ENCODE measurements around the gene ESPN.

Gene ESPN

DNA sequence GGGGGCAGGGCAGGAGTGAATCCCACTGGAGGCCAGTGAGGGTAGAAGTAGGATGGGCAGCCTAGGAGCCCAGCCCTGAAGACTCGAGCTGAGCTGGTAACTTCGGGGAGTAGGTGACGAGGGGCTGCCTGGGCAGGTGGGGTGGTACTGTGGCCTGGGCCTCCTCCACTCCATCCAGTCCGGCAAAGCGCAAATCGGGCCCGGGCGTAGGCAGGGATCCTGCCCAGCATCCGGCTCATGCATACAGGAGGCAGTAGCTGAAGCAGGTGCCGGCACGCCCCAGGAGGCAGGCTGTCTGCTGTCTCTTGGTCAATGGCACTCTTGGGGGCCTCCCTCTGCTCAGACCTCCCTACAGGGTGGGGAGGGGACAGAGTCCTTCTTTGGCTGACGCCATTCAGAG is 42.6 kb downstream of the ESPN start:
- H3K4me1 Mint-ChIP-seq, result no peaks in the 10 kb centered on the region
- no peak for ATAC-seq (replicated peaks)

DNA sequence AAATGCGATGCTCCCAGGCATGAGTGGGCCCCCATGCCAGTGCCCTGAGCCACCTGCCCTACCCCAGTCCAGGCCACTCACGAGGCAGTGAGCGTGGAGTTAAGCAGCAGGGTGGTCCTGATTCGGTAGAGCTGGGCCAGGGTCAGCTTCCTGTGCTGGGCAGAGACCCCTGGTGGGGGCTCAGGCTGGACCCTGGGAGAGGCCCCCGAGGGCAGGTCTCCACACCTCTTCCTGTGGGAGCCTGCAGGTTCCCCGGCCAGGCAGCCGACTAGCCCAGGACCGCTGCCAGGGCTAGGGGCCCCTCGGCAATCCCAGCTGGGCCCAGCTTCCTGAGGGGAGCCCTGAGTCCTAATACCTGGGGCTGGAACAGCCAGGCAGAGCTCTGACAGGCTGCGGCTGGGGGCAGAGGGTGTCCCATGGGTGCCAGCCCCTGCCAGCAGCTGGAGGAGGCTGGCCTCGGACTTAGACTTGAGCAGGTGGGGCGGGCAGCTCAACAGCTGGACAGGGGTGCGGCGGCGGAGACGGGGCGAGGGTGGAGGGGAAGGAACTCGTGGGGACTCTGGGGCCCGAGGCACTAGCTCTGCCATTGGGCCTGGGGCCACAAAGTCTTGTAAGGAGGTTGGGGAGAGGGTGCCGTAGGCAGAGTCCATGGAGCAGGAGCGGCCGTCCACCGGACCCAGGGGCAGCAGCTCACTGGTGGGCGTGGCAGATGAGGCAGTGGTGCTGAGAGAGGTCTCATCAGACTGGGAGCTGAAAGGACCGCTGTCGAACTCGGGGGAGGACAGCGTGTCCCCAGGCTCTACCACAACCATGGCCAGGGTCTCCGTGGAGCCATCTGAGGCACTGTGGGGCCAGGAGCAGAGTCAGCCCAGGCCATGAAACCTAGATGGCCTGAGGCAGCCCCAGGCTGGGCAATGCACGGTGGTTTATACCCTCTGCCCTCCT is 43.4 kb downstream of the ESPN start:
- H3K36me3 Mint-ChIP-seq, result no peaks in the 10 kb centered on the region
- no peak overlapping the region for H3K27ac Mint-ChIP-seq
- ATAC-seq (replicated peaks) (no peak), DNase-seq (no peak)
- no peak overlapping the region for H3K4me3 Mint-ChIP-seq
- H3K9me3 Mint-ChIP-seq, result no peaks in the 10 kb centered on the region
- H3K4me1 Mint-ChIP-seq, result no peaks in the 10 kb centered on the region
- peaks cover 25 to 42% of the 10 kb centered on the region in 2 donors for H3K27me3 Mint-ChIP-seq

More for the DNA sequence above, 42.6 kb downstream of the ESPN start:
- H3K4me3 Mint-ChIP-seq, result no peak overlapping the region
- no peaks in the 10 kb centered on the region for H3K36me3 Mint-ChIP-seq
- H3K9me3 Mint-ChIP-seq, result no peaks in the 10 kb centered on the region
- peaks cover 30 to 50% of the 10 kb centered on the region in 2 donors for H3K27me3 Mint-ChIP-seq
- DNase-seq, result no peak
- no peak overlapping the region for H3K27ac Mint-ChIP-seq

GRCh38 chr1:6468729-6469461 is 44.3 kb downstream of the ESPN start:
- ATAC-seq (replicated peaks) (no peak), DNase-seq (no peak)
- peaks cover 22 to 37% of the 10 kb centered on the region in 2 donors for H3K27me3 Mint-ChIP-seq
- no peaks in the 10 kb centered on the region for H3K4me1 Mint-ChIP-seq
- no peak overlapping the region for H3K27ac Mint-ChIP-seq
- H3K36me3 Mint-ChIP-seq, result no peaks in the 10 kb centered on the region
- H3K4me3 Mint-ChIP-seq, result no peak overlapping the region
- H3K9me3 Mint-ChIP-seq, result no peaks in the 10 kb centered on the region

GRCh38 chr1:6470132-6471085 is 45.8 kb downstream of the ESPN start:
- no peaks in the 10 kb centered on the region for H3K9me3 Mint-ChIP-seq
- H3K27me3 Mint-ChIP-seq, result peaks cover 15 to 25% of the 10 kb centered on the region in 2 donors
- H3K4me1 Mint-ChIP-seq, result peaks cover 1 to 2% of the 10 kb centered on the region in 2 donors
- H3K27ac Mint-ChIP-seq, result no peak overlapping the region
- DNase-seq (no peak), ATAC-seq (replicated peaks) (no peak)
- H3K36me3 Mint-ChIP-seq, result no peaks in the 10 kb centered on the region
- no peak overlapping the region for H3K4me3 Mint-ChIP-seq

GRCh38 chr1:6471086-6471969 is 46.8 kb downstream of the ESPN start:
- Mint-ChIP-seq H3K9me3 (no peaks in the 10 kb centered on the region), H3K4me3 (no peak overlapping the region), H3K36me3 (no peaks in the 10 kb centered on the region), H3K4me1 (peaks cover 6 to 9% of the 10 kb centered on the region in 2 donors), H3K27ac (no peak overlapping the region), H3K27me3 (peaks cover 20 to 27% of the 10 kb centered on the region in 2 donors)
- ATAC-seq (replicated peaks), result no peak
- DNase-seq, result no peak

DNA sequence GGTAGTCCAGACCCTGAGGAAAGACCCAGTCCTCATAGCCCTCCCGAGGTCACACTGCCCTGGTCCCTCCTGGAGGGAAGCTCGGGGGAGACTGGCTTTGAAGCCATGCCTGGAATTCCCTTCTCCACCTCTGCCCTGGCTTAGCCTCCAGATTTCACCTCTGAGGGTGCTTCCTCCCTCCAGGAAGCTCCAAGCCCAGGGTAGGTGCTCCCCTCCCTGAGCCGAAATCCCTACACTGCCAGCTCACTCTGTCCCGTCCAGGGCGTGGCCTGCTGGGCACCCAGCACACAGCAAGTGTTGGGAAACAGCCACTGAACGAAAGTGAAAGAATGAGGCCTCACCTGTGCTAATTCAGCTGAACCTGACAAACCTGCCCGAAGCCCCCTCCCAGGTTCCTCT is 47.4 kb downstream of the ESPN start:
- H3K27me3 Mint-ChIP-seq, result peaks cover 18 to 22% of the 10 kb centered on the region in 2 donors
- DNase-seq (no peak), ATAC-seq (replicated peaks) (no peak)
- H3K9me3 Mint-ChIP-seq, result no peaks in the 10 kb centered on the region
- no peak overlapping the region for H3K4me3 Mint-ChIP-seq
- peaks cover 6 to 9% of the 10 kb centered on the region in 2 donors for H3K4me1 Mint-ChIP-seq
- no peak overlapping the region for H3K27ac Mint-ChIP-seq
- no peaks in the 10 kb centered on the region for H3K36me3 Mint-ChIP-seq

- H3K4me1 Mint-ChIP-seq, result peaks cover 6 to 9% of the 10 kb centered on the region in 2 donors
- H3K9me3 Mint-ChIP-seq, result no peaks in the 10 kb centered on the region
- DNase-seq (no peak), ATAC-seq (replicated peaks) (no peak)
- H3K4me3 Mint-ChIP-seq, result no peak overlapping the region
- peaks cover 15 to 18% of the 10 kb centered on the region in 2 donors for H3K27me3 Mint-ChIP-seq
- H3K36me3 Mint-ChIP-seq, result no peaks in the 10 kb centered on the region
- H3K27ac Mint-ChIP-seq, result no peak overlapping the region
Measured at GRCh38 chr1:6472391-6472790, 47.8 kb downstream of the ESPN start.

GRCh38 chr1:6473156-6473555 is 48.6 kb downstream of the ESPN start:
- peaks cover 11 to 20% of the 10 kb centered on the region in 2 donors for H3K27me3 Mint-ChIP-seq
- H3K4me1 Mint-ChIP-seq, result peaks cover 6 to 9% of the 10 kb centered on the region in 2 donors
- ATAC-seq (replicated peaks) (no peak), DNase-seq (no peak)
- no peaks in the 10 kb centered on the region for H3K36me3 Mint-ChIP-seq
- no peaks in the 10 kb centered on the region for H3K9me3 Mint-ChIP-seq
- no peak overlapping the region for H3K4me3 Mint-ChIP-seq
- H3K27ac Mint-ChIP-seq, result no peak overlapping the region

- DNase-seq, result no peak
- H3K36me3 Mint-ChIP-seq, result no peaks in the 10 kb centered on the region
- peaks cover 15 to 25% of the 10 kb centered on the region in 2 donors for H3K27me3 Mint-ChIP-seq
- no peaks in the 10 kb centered on the region for H3K9me3 Mint-ChIP-seq
- no peak overlapping the region for H3K4me3 Mint-ChIP-seq
- ATAC-seq (replicated peaks), result no peak
- H3K27ac Mint-ChIP-seq, result no peak overlapping the region
- peaks cover 6 to 9% of the 10 kb centered on the region in 2 donors for H3K4me1 Mint-ChIP-seq
Measured at GRCh38 chr1:6473974-6474814, 49.6 kb downstream of the ESPN start.

GRCh38 chr1:6474815-6475282 is 50.3 kb downstream of the ESPN start:
- Mint-ChIP-seq H3K27me3 (peaks cover 15 to 24% of the 10 kb centered on the region in 2 donors), H3K9me3 (no peaks in the 10 kb centered on the region), H3K27ac (no peak overlapping the region), H3K36me3 (no peaks in the 10 kb centered on the region), H3K4me1 (peaks cover 6 to 9% of the 10 kb centered on the region in 2 donors), H3K4me3 (no peak overlapping the region)
- no peak for DNase-seq
- ATAC-seq (replicated peaks), result no peak

GRCh38 chr1:6475381-6476133 is 51.0 kb downstream of the ESPN start:
- peak; percentile 55 for DNase-seq
- peak; percentile 89 to 95 for ATAC-seq (replicated peaks)
- Mint-ChIP-seq H3K4me3 (no peak overlapping the region), H3K27ac (no peak overlapping the region), H3K36me3 (no peaks in the 10 kb centered on the region), H3K9me3 (no peaks in the 10 kb centered on the region), H3K27me3 (peaks cover 15 to 24% of the 10 kb centered on the region in 2 donors), H3K4me1 (peaks cover 6 to 9% of the 10 kb centered on the region in 2 donors)

GRCh38 chr1:6476483-6476882 is 51.9 kb downstream of the ESPN start:
- ATAC-seq (replicated peaks) (no peak), DNase-seq (no peak)
- peaks cover 15 to 30% of the 10 kb centered on the region in 2 donors for H3K27me3 Mint-ChIP-seq
- H3K4me3 Mint-ChIP-seq, result no peak overlapping the region
- no peak overlapping the region for H3K27ac Mint-ChIP-seq
- peaks cover 6 to 9% of the 10 kb centered on the region in 2 donors for H3K4me1 Mint-ChIP-seq
- no peaks in the 10 kb centered on the region for H3K36me3 Mint-ChIP-seq
- H3K9me3 Mint-ChIP-seq, result no peaks in the 10 kb centered on the region

All from stimulated activated naive B cell treated with anti-CD40 and anti-IgM and Interleukin-4, amounts not matched to agents 10 μg/mL and 1 μg/mL and 100 μg/mL, for 72 hours (primary cell).